Cardiac ventricle fibroblast (primary cell): Measurements from ENCODE around the gene TIMM44. TPM values are rescaled to one million over a fixed set of nuclear protein-coding genes. Genes with fewer than 3 reads are reported as not detected.

Experiments
- total RNA-seq: library from RNA; depleted of rRNA; stranded (reverse); fragments of >200 nt; gene quantifications from 2 replicates; pipeline ENCODE4 v1.2.3, GENCODE V29; 2015

TIMM44 gene
- 38.7 and 41.6 TPM in 2 replicates for total RNA-seq

GRCh38 chr19:7943444-7944176, at the start of gene TIMM44:
TSS of gene TIMM44 (minus strand) at chr19:7943666. CDS start at chr19:7943651, 15 bp downstream.

GRCh38 chr19:7926021-7926726, 17.3 kb downstream of the TIMM44 start, which contains the start of gene CTXN1:
TSS of gene CTXN1 (minus strand) at chr19:7926135. CDS start at chr19:7925538, 597 bp downstream.

GRCh38 chr19:7919610-7920518, 23.6 kb downstream of the TIMM44 start, which contains the start of gene SNAPC2:
TSS of gene SNAPC2 (plus strand) at chr19:7920338. CDS start at chr19:7920367, 29 bp downstream.

GRCh38 chr19:7914598-7915045, 28.8 kb downstream of the TIMM44 start, which contains the start of gene TGFBR3L:
TSS of gene TGFBR3L (plus strand) at chr19:7914830.

GRCh38 chr19:7903244-7904073, 40.0 kb downstream of the TIMM44 start, which contains the start of gene MAP2K7:
TSS of gene MAP2K7 (plus strand) at chr19:7903877. CDS start at chr19:7903945, 68 bp downstream.

GRCh38 chr19:7888145-7888825, 55.2 kb downstream of the TIMM44 start, which contains the start of gene LRRC8E:
TSS of gene LRRC8E (plus strand) at chr19:7888510. CDS start at chr19:7895604, 7,094 bp downstream.

Other genes with a start within 250 kb of the TIMM44 start
- not detected in 2 replicates for gene FCER2, start 241.5 kb downstream of the TIMM44 start, total RNA-seq
- not detected in 2 replicates for gene CLEC4G, start 211.6 kb downstream of the TIMM44 start, total RNA-seq
- gene CD209, start 196.1 kb downstream of the TIMM44 start, total RNA-seq, result not detected in 2 replicates
- not detected in 2 replicates for gene CLEC4M, start 180.4 kb downstream of the TIMM44 start, total RNA-seq
- 16.8 and 21.4 TPM in 2 replicates for gene EVI5L, start 113.4 kb downstream of the TIMM44 start, total RNA-seq
- 0.44 TPM in 1 of 2 replicates, not detected in the other for gene PRR36, start 69.3 kb downstream of the TIMM44 start, total RNA-seq
- gene LRRC8E, start 55.2 kb downstream of the TIMM44 start, total RNA-seq, result 4.1 and 4.6 TPM in 2 replicates
- gene MAP2K7, start 39.8 kb downstream of the TIMM44 start, total RNA-seq, result 6.8 and 8.5 TPM in 2 replicates
- gene TGFBR3L, start 28.8 kb downstream of the TIMM44 start, total RNA-seq, result 0.15 TPM in 1 of 2 replicates, not detected in the other
- gene SNAPC2, start 23.3 kb downstream of the TIMM44 start, total RNA-seq, result 30.2 and 31.1 TPM in 2 replicates
- gene CTXN1, start 17.5 kb downstream of the TIMM44 start, total RNA-seq, result 0.59 and 2.4 TPM in 2 replicates
- 36.1 and 38.2 TPM in 2 replicates for gene ELAVL1, start 62.0 kb upstream of the TIMM44 start, total RNA-seq
- not detected in 2 replicates for gene CCL25, start 109.1 kb upstream of the TIMM44 start, total RNA-seq
- not detected in 2 replicates for gene FBN3, start 205.9 kb upstream of the TIMM44 start, total RNA-seq